ENCODE results near the gene KRTAP1-4. TPM values are rescaled to one million over a fixed set of nuclear protein-coding genes. Genes with fewer than 3 reads are reported as not detected.
"Not testable (repeated sequence)": the region's sequence is repeated elsewhere in the genome, so short reads cannot be mapped to it uniquely, and the experiment has no call there.

The KRTAP1-4 gene
- total and polyA plus RNA-seq, 2 of the 8 experiments (the other 6 are each of a cell fraction or from before 2014, with no cell fraction given): not detected

DNA sequence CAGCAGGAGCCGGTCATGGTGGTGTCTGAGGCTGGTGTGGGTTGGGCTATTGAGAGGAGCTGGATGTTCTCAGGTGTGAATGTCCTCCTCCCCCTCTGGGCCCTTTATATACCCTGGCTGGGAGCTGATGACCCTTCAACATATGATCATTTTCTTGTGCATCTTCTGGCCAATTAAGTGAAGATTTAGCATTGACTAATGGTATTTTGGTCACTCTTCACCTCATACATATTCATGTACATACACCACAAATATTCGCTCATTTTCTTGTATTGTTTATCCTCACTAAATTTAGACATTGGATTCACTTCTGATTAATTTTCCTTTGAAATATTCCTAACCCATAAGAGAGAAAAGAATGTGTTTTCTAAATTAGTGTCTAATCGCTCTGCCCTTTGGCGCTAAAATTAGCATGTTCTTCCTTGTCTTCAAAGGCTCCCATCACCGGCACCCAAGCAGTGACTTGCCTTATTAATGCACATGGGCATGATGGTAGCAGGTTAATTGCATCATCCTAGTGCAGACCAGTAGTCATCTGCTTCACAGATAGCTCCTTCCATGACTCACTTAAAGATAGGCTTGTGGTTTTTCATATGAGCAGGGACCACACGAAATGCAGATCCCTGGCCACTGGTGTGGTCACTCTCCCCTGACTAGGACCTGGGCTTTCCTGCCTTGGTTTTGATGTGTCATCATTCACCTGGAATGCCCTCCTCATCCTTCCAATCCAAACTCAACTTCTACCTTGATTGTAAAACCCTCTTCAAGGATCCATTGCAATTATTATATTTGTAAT is 36.0 kb upstream of the KRTAP1-4 start, which contains the start of gene KRTAP2-4 (continued):
- TF ChIP-seq CTBP2 (IDR thresholded peaks at IDR 0.05; ENCODE audit: borderline replicate concordance, insufficient read depth, insufficient read length, low read length) (no peak), TEAD4 (IDR thresholded peaks at IDR 0.05; ENCODE audit: low read depth, low read length) (no peak), KDM1A (IDR thresholded peaks at IDR 0.05; ENCODE audit: borderline replicate concordance, low read length) (no peak), CBX8 (IDR thresholded peaks at IDR 0.05; ENCODE audit: borderline replicate concordance, low read depth, low read length) (no peak), RFX5 (IDR thresholded peaks at IDR 0.05; ENCODE audit: borderline replicate concordance, low read depth, low read length) (no peak), POLR2AphosphoS5 (IDR thresholded peaks at IDR 0.05; ENCODE audit: low read depth, low read length) (no peak)

- H3K79me1 ChIP-seq (ENCODE audit: low read depth, low read length); H3K4ac ChIP-seq (replicated peaks; ENCODE audit: insufficient read length, low read depth, low read length); H3K36me3 ChIP-seq (ENCODE audit: control insufficient read depth in 2 of 4, insufficient read depth in 4 of 4, low read length in 3 of 4); CTCF ChIA-PET (ENCODE audit: partially characterized antibody); H2BK120ac ChIP-seq (replicated peaks; ENCODE audit: low read depth, low read length); H2BK5ac ChIP-seq (ENCODE audit: low read depth, low read length); H2BK15ac ChIP-seq (ENCODE audit: low read length); H2BK12ac ChIP-seq (ENCODE audit: low read depth, low read length); H3K23me2 ChIP-seq (ENCODE audit: low read depth, low read length); H3K14ac ChIP-seq (ENCODE audit: insufficient read length); H2BK20ac ChIP-seq (ENCODE audit: low read length); H3K4me3 ChIP-seq (ENCODE audit: extremely low read depth in 1 of 4, insufficient read depth in 2 of 4, low read depth in 3 of 4, low read length in 4 of 4); POLR2A ChIA-PET (ENCODE audit: partially characterized antibody); H4K20me1 ChIP-seq (replicated peaks in 1 of 2; ENCODE audit: control insufficient read depth in 1 of 2, insufficient read depth in 2 of 2, low read length in 2 of 2); FAIRE-seq; H4K8ac ChIP-seq (ENCODE audit: extremely low read depth, insufficient read depth, low read length); H4K5ac ChIP-seq (ENCODE audit: insufficient read length, low read depth, low read length); H2AK5ac ChIP-seq (ENCODE audit: low read depth, low read length); H3K79me2 ChIP-seq (ENCODE audit: control insufficient read depth in 1 of 2, insufficient read depth in 2 of 2, low read length in 2 of 2); H3K23ac ChIP-seq (ENCODE audit: insufficient read length); H3K9ac ChIP-seq (replicated peaks in 1 of 4; ENCODE audit: extremely low read depth in 1 of 4, low read depth in 3 of 4, low read length in 3 of 4); H3K56ac ChIP-seq (replicated peaks; ENCODE audit: insufficient read length, low read depth, low read length); H3K9me3 ChIP-seq (ENCODE audit: insufficient read depth in 2 of 2, low read depth in 1 of 2, low read length in 1 of 2); H3K27ac ChIP-seq (ENCODE audit: low read depth, low read length); H3K27me3 ChIP-seq (replicated peaks in 1 of 4; ENCODE audit: control insufficient read depth in 3 of 4, extremely low read depth in 1 of 4, insufficient read depth in 3 of 4, low read length in 3 of 4); H3K4me2 ChIP-seq (ENCODE audit: insufficient read depth in 1 of 2, low read depth in 2 of 2, low read length in 2 of 2); DNase-seq (ENCODE audit: low read depth in 1 of 2, low spot score in 2 of 2); H3K4me1 ChIP-seq (replicated peaks in 1 of 4; ENCODE audit: control insufficient read depth in 3 of 4, insufficient read depth in 4 of 4, low read length in 3 of 4); H4K91ac ChIP-seq (replicated peaks; ENCODE audit: insufficient read length, low read length); H3K18ac ChIP-seq (ENCODE audit: extremely low read depth, low read length); H2AFZ ChIP-seq (ENCODE audit: low read length): not testable (repeated sequence)
- 92% methylated on average over 6 of the region's 16 CpGs; no CpG with 5 or more reads in 1 of the 2 experiments for WGBS, 2 experiments (ENCODE audit: extremely low coverage in 1 of 2, insufficient coverage in 1 of 2, insufficient read length in 1 of 2, insufficient replicate concordance in 2 of 2, low coverage in 1 of 2, low lambda C conversion rate in 2 of 2, missing lambda C conversion rate in 1 of 2)
These were observed 35.2 kb upstream of the KRTAP1-4 start for GRCh38 chr17:41065016-41065689.

All from H1 (cell line).